HG03103 (cell line): Measurements from ENCODE around the gene PLA2G4B.

ENCODE experiments used
- ATAC-seq: cut with Tn5 transposase; IDR thresholded peaks from one replicate; pipeline ENCODE4 v1.9.1; 2021; ENCODE audit warnings: low read depth; ENCODE audit not compliant: unreplicated experiment

Gene PLA2G4B

GRCh38 chr15:41848631-41849030 lies 10.0 kb downstream of the PLA2G4B start:
- ATAC-seq, result no peak

- ATAC-seq, result no peak
Observed at GRCh38 chr15:41849204-41849603, 10.6 kb downstream of the PLA2G4B start.

GRCh38 chr15:41849861-41850260 lies 11.2 kb downstream of the PLA2G4B start:
- ATAC-seq, result no peak

DNA sequence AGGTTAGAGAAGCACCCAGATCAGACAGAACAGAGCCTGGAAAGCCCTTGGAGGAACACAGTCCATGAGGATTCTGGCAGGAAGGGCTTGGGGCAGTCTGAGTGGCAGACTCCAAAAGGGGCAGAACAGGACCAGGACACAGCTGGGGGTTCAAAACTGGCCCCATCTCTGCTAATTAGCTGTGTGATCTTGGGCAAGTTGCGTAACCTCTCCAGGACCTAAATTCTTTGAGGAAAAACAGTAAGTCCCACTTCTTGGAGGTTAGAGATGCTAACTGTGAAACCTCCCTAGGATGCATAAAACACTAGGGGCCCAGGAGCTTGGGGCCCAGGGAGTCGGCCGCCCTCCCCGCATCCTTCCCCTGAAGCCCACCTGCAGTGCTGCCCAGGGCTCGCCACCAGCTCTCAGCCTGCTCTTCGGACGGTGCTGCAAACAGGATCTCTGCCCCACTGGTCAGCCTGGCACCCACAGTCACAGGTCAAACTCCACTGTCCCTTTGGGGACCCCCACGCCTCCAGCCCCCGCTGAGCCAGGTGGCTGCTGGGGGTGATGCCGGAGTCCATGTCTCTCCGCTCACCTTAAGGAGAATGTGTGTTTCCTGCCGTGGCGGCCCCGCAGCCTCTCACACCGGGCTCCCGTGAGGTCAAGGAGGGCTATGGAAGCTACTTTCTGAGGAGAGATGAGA lies 12.0 kb downstream of the PLA2G4B start:
- no peak for ATAC-seq

DNA sequence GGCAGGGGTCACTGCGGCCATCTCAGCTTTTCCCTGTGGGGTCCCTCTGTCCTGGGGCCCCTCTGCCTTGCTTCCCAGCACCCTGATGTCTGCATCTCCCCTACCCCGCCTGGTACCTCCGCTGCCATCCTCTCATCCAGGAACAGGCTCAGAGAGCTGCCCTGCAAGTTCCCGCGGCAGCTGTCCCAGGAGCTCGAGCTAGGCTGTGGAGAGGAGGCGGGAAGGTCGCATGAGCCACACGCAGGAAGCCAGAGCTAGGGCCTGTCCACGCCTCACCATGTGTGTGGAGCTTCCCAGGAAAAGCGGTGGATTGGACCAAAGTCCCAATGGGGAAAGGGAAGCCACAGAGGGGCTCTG lies 12.5 kb downstream of the PLA2G4B start:
- no peak for ATAC-seq

DNA sequence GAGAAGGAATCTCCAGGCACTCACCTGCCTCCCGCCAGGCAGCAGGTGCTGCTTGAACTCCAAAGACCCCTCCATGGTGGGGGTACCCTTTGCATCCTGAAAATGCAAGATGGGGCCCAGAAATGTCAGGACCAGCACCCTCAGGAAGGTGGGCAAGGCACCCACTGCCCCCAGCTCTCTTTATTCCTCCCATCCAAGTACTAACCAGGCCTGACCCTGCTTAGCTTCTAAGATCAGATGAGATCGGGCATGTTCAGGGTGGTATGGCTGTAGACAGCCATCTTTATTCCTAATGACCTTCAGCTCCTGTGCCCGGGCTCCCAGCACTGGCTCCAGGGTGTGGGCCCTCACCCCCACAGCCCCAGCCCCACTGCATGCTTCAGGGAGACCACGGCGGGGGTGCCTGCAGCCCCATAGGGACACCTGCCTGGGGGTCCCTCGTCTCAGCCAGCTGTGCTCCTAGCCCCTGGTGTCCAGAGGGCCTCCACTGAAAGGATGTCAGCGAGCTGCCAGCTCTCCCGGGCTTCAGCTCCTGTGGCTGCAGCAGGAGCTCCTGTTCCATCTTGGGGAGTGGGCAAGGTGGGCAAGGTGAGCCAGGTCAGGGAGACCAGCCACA lies 13.2 kb downstream of the PLA2G4B start:
- no peak for ATAC-seq

GRCh38 chr15:41852736-41853590 lies 14.3 kb downstream of the PLA2G4B start:
- no peak for ATAC-seq

DNA sequence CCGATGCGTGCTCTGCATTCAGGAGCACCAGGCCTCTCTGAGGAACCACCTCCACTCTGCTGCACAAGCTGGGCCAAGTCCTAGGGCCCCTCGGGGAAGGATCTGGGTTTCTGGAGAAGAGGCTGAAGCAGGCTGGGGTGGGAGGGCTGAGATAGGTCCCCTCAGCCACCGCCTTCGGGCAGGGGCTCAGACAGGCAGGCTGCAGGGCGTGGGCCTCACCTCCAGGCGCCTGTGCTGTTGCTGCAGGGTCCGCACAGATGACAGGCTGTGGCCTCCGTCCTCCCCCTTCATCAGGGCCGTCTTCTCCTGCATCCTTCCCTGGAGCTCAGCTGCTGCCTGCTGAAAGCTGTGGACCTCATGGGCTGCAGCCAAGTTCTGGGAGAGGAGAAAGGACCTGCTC lies 15.2 kb downstream of the PLA2G4B start:
- ATAC-seq, result no peak

DNA sequence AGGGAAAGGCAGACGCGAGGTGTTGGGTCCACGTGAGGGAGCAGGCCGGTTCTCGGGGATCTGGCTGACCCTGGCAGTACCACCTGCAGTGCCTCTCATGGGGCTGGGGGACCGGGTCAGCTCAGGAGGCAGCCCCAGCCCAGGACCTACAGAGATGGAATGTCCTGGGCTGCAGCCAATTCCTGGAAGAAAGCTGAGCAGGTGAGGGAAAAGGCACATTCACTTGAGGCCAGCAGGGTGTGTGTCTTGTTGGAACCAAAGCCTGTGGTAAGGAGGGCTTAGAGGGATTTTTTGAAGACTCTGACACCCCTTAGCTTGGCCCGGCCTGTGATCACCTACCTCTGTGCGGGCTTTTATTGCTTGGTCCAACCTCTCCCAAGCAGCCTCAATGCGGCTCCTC lies 15.8 kb downstream of the PLA2G4B start:
- ATAC-seq, result no peak

GRCh38 chr15:41855261-41855961 lies 16.8 kb downstream of the PLA2G4B start:
- no peak for ATAC-seq

DNA sequence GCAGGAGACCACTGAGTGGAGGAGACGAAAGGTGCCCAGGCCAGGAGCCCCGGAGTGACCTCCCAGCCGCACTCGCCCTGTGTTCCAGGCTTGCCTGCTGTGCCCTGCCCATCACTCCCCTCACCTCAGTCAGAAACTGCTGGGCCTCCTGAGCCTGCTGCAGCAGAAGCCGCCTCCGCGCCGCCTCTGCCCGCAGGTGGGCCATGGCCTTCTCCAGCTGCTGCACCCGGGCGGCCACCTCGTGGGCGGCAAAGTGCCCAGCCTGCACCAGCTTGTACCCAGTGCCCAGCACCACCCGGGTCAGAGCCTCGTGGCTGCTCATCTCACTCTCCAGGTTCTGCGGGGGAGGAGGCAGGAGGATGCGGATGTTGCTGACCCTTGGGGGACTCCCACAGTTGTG lies 17.6 kb downstream of the PLA2G4B start:
- no peak for ATAC-seq

- ATAC-seq, result no peak
Observed at GRCh38 chr15:41856716-41857115, 18.1 kb downstream of the PLA2G4B start.

GRCh38 chr15:41857316-41857715 lies 18.7 kb downstream of the PLA2G4B start:
- ATAC-seq, result no peak

DNA sequence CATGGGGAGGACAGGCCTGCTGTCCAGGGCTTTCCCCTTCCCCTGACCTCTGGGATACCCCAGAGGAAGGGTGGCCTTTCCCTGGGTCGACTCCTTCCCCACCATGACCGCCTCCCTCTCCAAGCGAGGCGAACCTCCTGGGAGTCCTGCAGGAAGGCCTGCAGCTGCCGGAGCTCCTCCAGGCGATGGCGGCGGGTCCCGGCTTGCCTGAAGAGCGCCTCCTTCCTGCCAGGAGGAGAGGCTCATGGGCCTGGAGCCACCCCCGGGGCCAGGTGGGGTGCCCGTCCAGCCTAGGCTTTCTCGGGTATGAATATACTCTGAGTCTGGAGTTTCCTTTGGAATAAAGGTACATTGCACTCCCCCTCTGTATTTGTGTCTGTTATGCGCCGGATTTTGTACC lies 20.1 kb downstream of the PLA2G4B start:
- ATAC-seq, result no peak

DNA sequence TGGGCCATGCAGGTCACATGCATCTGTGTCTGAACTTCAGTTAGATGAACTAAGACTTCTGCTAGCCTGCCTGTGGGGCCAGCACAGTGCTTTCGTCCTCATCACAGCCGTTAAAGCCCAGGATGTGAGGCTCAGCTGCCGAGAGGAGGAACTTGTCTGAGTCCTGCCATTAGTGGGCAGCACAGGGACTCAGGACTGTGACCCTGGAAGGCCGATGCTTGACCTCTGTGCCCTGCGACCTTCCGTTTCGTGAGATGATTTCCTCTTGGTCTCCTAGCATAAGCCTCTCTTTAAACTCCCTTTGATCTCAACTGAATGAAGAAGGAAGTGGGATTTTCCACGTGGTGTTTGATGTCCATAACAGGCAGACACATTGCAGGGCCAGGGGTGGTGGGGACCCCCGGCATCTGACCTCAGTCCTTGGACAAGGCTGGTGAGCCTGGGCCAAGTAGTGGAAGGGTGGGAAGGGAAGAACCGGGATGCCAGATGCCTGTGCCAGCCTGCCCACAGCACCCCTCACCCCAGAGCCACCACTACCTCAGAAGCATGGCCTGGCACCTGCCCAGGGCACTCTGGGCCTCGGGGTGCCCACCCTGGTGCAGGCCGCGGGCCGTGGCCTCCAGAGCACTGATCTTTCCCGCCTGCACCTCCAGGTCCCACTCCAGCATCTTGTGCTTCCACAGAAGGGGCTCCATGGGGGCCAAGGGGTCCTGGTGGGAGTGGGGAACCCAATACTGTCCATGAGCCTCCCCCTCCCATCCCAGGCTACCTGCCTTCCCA lies 21.6 kb downstream of the PLA2G4B start:
- ATAC-seq, result no peak

DNA sequence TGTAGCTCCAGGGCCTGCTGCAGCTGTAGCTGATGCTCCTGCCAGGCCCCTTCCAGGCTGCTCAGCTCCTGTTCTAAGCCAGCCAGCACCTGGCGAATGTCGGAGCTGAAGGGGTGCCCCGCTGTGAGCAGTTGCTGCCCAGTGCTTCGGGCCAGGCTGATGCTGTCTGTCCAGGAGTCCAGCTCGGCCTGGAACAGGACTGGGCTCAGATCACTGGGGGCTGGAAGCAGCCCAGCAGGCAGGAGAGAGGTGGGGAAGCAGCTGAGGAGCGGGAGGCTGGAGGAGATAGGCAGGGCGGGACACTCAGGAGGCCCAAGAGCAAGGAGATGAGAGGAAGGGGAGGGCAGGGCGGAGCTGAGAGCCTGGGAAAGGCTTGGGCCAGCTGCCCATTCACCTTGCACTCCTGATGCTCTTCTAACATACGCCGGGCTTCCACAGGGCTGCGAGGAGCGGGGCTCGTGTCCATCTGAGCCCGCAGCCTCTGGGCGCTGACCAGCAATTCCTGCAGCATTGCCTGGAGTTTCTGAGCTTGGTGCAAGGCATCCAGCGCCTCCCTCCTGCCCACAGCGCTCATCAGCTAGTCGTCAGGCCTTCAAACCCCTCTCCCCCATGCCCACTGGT lies 23.2 kb downstream of the PLA2G4B start:
- no peak for ATAC-seq

DNA sequence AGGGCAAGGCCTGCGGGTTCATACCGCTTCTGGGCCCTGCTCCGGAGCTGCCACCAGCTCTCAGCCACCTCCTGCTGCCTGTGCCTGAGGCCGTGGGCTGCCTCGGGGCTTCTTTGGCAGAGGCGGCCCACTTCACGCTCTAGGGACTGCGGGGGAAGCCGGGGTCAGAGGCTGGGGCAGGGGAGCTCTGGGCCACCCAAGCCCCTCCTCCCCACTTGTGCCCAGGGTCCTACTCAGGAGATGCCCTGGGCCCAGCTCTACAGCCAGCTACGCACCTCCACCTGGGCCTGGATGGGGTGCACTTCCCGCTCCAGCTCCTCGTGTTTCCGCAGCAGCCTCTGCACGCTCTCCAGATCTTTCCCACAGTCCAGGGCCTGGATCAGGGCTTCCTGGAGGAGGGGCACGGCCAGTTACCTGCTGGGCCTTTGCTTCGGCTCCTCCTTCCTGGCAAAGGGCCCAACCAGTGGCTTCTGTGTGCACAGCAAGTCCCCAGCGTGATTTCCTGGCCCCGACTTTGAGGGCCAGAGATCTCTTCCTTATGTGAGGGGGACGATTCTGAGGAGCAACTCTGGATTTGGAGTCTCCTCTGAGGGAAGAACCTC lies 24.0 kb downstream of the PLA2G4B start:
- ATAC-seq, result no peak

- no peak for ATAC-seq
Observed at GRCh38 chr15:41865490-41866055, 26.9 kb downstream of the PLA2G4B start.

DNA sequence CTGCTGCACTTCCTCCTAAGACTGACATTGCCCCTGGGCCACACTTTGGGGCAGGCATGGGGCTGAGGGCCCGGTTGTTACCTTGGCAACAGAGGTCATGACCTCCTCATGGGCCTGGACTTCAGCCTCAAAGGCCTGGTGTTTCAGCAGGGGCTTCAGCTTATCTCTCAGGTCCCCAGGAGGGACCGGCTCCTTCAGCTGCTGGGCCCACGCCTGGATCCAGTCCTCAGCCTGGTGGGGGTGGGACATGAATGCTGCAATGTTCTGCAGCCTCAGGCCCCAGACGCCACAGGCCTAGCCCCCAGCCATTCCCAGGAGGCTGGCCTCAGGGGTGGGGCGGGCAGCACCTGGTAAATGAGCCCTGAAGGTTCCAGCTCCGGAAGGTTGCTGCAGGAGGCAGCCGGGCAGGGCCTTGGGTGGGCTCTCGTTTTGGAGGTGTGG lies 27.6 kb downstream of the PLA2G4B start:
- no peak for ATAC-seq
